Diencephalon (tissue), 1 donor: ENCODE measurements around the gene CHD9. TPM values are rescaled to one million over a fixed set of nuclear protein-coding genes. Genes with fewer than 3 reads are reported as not detected.

ENCODE experiments used
- small RNA-seq: library from RNA; depleted of rRNA; stranded (forward); fragments of <200 nt; gene quantifications from one replicate; pipeline ENCODE3, GENCODE V24; 2014
- total RNA-seq: library from RNA; depleted of rRNA; stranded (reverse); fragments of >200 nt; gene quantifications from one replicate; pipeline ENCODE4 v1.2.3, GENCODE V29; 2014

CHD9 gene, protein sequence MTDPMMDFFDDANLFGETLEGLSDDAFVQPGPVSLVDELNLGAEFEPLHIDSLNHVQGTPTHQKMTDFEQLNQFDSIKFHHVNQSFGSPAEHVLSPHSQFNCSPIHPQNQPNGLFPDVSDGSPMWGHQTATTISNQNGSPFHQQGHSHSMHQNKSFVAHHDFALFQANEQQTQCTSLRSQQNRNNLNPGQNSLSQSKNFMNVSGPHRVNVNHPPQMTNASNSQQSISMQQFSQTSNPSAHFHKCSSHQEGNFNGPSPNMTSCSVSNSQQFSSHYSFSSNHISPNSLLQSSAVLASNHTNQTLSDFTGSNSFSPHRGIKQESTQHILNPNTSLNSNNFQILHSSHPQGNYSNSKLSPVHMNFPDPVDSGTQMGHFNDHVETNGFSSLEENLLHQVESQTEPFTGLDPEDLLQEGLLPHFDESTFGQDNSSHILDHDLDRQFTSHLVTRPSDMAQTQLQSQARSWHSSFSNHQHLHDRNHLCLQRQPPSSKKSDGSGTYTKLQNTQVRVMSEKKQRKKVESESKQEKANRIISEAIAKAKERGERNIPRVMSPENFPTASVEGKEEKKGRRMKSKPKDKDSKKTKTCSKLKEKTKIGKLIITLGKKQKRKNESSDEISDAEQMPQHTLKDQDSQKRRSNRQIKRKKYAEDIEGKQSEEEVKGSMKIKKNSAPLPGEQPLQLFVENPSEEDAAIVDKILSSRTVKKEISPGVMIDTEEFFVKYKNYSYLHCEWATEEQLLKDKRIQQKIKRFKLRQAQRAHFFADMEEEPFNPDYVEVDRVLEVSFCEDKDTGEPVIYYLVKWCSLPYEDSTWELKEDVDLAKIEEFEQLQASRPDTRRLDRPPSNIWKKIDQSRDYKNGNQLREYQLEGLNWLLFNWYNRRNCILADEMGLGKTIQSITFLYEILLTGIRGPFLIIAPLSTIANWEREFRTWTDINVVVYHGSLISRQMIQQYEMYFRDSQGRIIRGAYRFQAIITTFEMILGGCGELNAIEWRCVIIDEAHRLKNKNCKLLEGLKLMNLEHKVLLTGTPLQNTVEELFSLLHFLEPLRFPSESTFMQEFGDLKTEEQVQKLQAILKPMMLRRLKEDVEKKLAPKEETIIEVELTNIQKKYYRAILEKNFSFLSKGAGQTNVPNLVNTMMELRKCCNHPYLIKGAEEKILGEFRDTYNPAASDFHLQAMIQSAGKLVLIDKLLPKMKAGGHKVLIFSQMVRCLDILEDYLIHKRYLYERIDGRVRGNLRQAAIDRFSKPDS (N-terminal part only)
- 162 TPM for total RNA-seq

DNA sequence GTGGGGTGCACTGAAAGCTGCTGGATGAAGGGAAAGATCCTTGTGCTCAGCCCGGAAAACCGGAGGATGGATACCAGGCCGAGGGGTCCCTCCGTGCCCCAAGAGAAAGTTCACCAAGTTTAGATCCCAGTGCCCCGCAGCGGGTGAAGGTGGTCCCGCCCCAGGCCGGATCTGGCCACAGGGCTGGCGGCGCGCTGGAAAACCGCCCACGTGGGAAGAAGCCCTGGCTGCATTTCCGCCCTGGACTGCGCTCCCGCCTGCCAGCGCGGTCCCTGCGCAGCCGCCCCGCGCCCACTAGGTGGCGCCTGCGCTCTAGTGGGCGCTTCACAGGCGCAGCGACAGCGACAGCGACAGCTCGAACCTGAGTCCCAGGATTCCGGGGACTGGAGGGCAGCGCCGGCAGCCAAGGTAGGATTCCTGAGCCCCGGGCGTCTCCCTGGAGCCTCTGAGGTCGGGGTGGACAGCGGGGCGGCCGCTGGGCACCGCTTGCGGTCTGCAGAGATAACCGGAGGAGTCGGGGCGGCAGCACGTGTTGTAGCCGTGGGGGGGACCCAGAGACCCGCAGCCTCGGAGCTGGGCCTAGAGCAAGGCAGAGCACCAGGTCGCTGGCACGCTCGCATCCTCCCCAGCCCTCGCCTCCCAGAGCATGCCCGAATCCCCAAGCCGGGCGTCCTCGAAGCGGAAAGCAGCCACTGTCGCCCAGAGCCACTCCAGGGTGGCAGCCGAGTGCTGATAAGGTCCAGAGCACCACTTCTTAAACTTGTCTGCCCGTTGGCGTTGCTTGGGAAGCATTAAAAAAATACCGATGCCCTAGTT lies at the start of gene CHD9:
CHD9 (plus strand) TSS at position 322 of the 816 bp plus-strand sequence. CDS start 101,099 bp downstream, outside the sequence.

DNA sequence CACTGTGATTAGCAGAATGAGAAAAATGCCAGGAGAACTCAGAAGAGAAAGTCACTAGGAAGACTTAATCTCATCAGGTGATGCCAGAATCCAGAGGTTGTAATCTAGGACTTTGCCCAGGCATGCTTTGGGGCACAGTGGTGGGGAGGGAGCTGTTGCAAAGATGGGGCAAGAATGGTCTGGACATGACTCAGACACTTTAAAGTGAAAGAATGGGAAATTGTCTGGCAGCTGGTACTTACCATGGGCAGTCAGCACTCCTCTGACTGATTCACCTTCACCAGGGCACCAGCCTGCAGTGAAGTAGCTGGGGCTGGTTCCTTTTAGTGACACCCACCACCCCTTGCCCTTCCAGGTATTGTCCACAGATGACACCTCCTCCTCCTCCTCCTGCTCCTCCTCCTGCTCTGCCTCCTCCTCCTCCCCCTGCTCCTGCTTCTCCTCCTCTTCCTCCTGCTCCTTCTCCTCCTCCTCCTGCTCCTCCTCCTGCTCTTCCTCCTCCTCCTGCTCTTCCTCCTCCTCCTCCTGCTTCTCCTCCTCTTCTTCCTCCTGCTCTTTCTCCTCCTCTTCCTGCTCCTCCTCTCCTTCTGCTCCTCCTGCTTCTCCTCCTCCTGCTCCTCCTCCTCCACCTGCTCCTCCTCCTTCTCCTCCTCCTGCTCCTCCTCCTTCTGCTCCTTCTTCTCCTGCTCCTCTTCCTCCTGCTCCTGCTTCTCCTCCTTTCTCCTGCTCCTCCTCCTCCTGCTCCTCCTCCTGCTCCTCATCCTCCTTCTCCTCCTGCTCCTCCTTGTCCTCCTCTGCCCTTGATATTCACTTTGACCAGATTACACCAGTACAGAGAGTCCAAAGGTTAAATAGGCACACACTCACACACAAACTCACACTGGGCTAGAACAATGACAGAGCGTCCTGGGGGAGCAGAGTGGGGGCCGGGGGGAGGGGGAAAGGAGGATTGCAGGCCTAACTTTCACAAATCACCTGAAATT lies 2.0 kb upstream of the CHD9 start, which contains the start of gene CHD9NB:
CHD9NB (minus strand) TSS at position 379 of the 983 bp plus-strand sequence. CDS start 8,739 bp downstream, outside the sequence.

Small RNAs within 50 kb of the gene (small RNA-seq; reads per million reads assigned to genes)
- gene RF01210 (not detected), gene RNA5SP427 (not detected)

Other genes starting within 250 kb of the CHD9 start
- 2.8 TPM for gene CHD9NB, start 2.1 kb upstream of the CHD9 start, total RNA-seq